AG04449 (cell line): ENCODE data around the gene SLC22A14.

Experiments used
- CTCF ChIA-PET: fragments of 350-600 bp; formaldehyde crosslinking; extraction: SDS; loops from one replicate; lab custom pipeline; 2021; ENCODE audit warnings: antibody characterized with exemption; lab: Yijun Ruan, JAX
- POLR2A ChIA-PET: fragments of 400-600, 350-600 bp; formaldehyde crosslinking; extraction: SDS; loops from one replicate; lab custom pipeline; 2020; ENCODE audit warnings: antibody characterized with exemption, inconsistent platforms; lab: Yijun Ruan, JAX
- DNase-seq: peaks from one replicate; pipeline ENCODE4 v3.0.0-alpha.2; 2010; ENCODE audit warnings: low read depth, low spot score
- H3K4me3 ChIP-seq: 2 replicates; pipeline ENCODE4 v1.5.1; 2011; ENCODE audit warnings: low read depth, mild to moderate bottlenecking, control low read depth, low read length
- CTCF ChIP-seq: IDR thresholded peaks from one replicate; pipeline ENCODE4 v1.5.1; 2011; ENCODE audit warnings: mild to moderate bottlenecking, moderate library complexity, low read length, control low read depth, inconsistent platforms; ENCODE audit not compliant: insufficient read depth; ENCODE audit errors: missing control alignments

Gene SLC22A14

GRCh38 chr3:38332201-38332600 is 50.1 kb downstream of the SLC22A14 start:
- DNase-seq: no peak
- ChIA-PET POLR2A (no interaction called here), CTCF (interaction anchor here (3.1 kb wide), 1 partner anchor 14 kb away, joined by 15 read pairs; the partner anchor contains the start of gene XYLB)
- no peak overlapping the region for H3K4me3 ChIP-seq
- TF ChIP-seq CTCF: no peak

- POLR2A ChIA-PET: no interaction called here
- CTCF ChIA-PET: interaction anchor here (1.0 to 3.2 kb wide), 3 partner anchors 11 to 156 kb away, joined by 3 to 42 read pairs (median 7); partner anchors contain the start of gene XYLB
- TF ChIP-seq CTCF: no peak
- no peak overlapping the region for H3K4me3 ChIP-seq
- peak; percentile 33 for DNase-seq
These were observed 52.3 kb downstream of the SLC22A14 start for GRCh38 chr3:38334142-38335055.

GRCh38 chr3:38335263-38335662 is 53.2 kb downstream of the SLC22A14 start:
- no peak overlapping the region for H3K4me3 ChIP-seq
- TF ChIP-seq CTCF: no peak
- CTCF ChIA-PET: interaction anchor here (1.0 to 3.2 kb wide), 4 partner anchors 8 to 156 kb away, joined by 3 to 42 read pairs (median 6); partner anchors contain the start of gene XYLB
- POLR2A ChIA-PET: no interaction called here
- DNase-seq: no peak

- H3K4me3 ChIP-seq: no peak overlapping the region
- ChIA-PET CTCF (interaction anchor here (2.6 kb wide), 1 partner anchor 9 kb away, joined by 12 read pairs; the partner anchor contains the start of gene XYLB), POLR2A (no interaction called here)
- no peak for DNase-seq
- TF ChIP-seq CTCF: no peak
These were observed 55.6 kb downstream of the SLC22A14 start for GRCh38 chr3:38337703-38338102.

GRCh38 chr3:38343797-38344594 is 61.9 kb downstream of the SLC22A14 start:
- POLR2A ChIA-PET: no interaction called here
- TF ChIP-seq CTCF: no peak
- CTCF ChIA-PET: interaction anchor here (0.6 to 4.7 kb wide), 15 partner anchors 9 to 347 kb away, joined by 3 to 95 read pairs (median 4); partner anchors contain the start of gene ACAA1
- no peak for DNase-seq
- H3K4me3 ChIP-seq: no peak overlapping the region
